ENCODE data around the gene YPEL2. TPM values are rescaled to one million over a fixed set of nuclear protein-coding genes. Genes with fewer than 3 reads are reported as not detected.

The YPEL2 gene
- total RNA-seq, 1 donor from 2014 or later = 18.9 TPM

- no peak for DNase-seq (ENCODE audit: extremely low spot score, unreplicated experiment)
- H3K4me1 Mint-ChIP-seq (ENCODE audit: unreplicated experiment) = peaks cover 52% of the 10 kb centered on the region
Observed at GRCh38 chr17:59425085-59425931, 93.9 kb downstream of the YPEL2 start.

DNA sequence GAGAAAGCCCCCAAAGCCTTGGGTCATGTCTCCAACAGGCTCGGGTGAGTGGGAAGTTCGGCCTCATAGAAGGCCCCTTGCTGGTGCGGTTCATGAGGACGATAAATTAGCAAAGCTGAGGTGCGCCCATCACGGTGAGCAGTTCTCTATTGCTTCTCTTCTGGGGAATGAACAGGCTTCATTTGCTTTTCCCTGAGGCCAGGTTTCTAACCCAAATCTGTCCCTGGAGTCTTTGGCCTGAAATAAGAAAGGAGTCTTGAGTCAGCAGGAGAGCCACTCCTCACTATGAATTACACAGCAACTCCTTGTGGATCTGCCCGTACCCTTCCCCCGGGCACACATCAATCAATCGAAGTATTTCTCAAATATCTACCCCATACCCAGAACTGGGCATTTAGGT is 94.6 kb downstream of the YPEL2 start:
- no peak for TF ChIP-seq CTCF (IDR thresholded peaks at IDR 0.05)
- Mint-ChIP-seq H3K4me3 (ENCODE audit: unreplicated experiment) (no peak overlapping the region), H3K9me3 (ENCODE audit: unreplicated experiment) (no peaks in the 10 kb centered on the region), H3K27ac (ENCODE audit: unreplicated experiment) (peak overlapping the region; percentile 87), H3K36me3 (ENCODE audit: unreplicated experiment) (no peaks in the 10 kb centered on the region), H3K27me3 (ENCODE audit: unreplicated experiment) (no peaks in the 10 kb centered on the region), H3K4me1 (ENCODE audit: unreplicated experiment) (peaks cover 52% of the 10 kb centered on the region)
- DNase-seq (ENCODE audit: extremely low spot score, unreplicated experiment) = no peak

More at GRCh38 chr17:59425085-59425931, 93.9 kb downstream of the YPEL2 start:
- H3K27ac Mint-ChIP-seq (ENCODE audit: unreplicated experiment) = peak overlapping the region; percentile 87
- H3K9me3 Mint-ChIP-seq (ENCODE audit: unreplicated experiment) = no peaks in the 10 kb centered on the region
- TF ChIP-seq CTCF (IDR thresholded peaks at IDR 0.05) = no peak
- H3K36me3 Mint-ChIP-seq (ENCODE audit: unreplicated experiment) = no peaks in the 10 kb centered on the region
- H3K27me3 Mint-ChIP-seq (ENCODE audit: unreplicated experiment) = no peaks in the 10 kb centered on the region
- no peak overlapping the region for H3K4me3 Mint-ChIP-seq (ENCODE audit: unreplicated experiment)

- DNase-seq (ENCODE audit: extremely low spot score, unreplicated experiment) = no peak
- peaks cover 5% of the 10 kb centered on the region for H3K9me3 Mint-ChIP-seq (ENCODE audit: unreplicated experiment)
- peak overlapping the region; percentile 1 for H3K4me3 Mint-ChIP-seq (ENCODE audit: unreplicated experiment)
- peak; percentile 21 for TF ChIP-seq CTCF (IDR thresholded peaks at IDR 0.05)
- H3K27ac Mint-ChIP-seq (ENCODE audit: unreplicated experiment) = peak overlapping the region; percentile 87
- H3K4me1 Mint-ChIP-seq (ENCODE audit: unreplicated experiment) = peaks cover 52% of the 10 kb centered on the region
- H3K36me3 Mint-ChIP-seq (ENCODE audit: unreplicated experiment) = no peaks in the 10 kb centered on the region
- H3K27me3 Mint-ChIP-seq (ENCODE audit: unreplicated experiment) = no peaks in the 10 kb centered on the region
Observed at GRCh38 chr17:59427425-59427921, 96.0 kb downstream of the YPEL2 start.

DNA sequence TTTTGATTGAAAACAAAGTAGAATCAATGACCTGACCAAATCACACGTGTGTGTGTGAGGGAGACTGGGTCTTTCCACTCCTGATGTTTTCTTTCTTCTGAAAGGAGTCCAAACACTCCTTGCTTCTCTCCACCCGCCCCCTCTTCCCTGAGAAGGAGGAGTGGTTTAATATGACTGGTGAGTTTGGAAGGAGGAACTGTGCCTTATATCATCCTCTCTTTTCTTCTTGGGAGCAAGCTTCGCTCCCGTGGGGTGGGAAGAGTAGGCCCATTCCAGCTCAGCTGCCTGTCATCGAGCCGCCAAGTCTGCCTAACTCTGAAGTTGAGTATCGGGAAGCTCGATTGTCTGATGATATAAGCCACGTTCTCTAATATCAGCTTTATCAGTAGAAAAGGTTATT is 96.5 kb downstream of the YPEL2 start:
- no peak for DNase-seq (ENCODE audit: extremely low spot score, unreplicated experiment)
- no peak overlapping the region for H3K4me3 Mint-ChIP-seq (ENCODE audit: unreplicated experiment)
- H3K9me3 Mint-ChIP-seq (ENCODE audit: unreplicated experiment) = peaks cover 10% of the 10 kb centered on the region
- no peak for TF ChIP-seq CTCF (IDR thresholded peaks at IDR 0.05)
- H3K4me1 Mint-ChIP-seq (ENCODE audit: unreplicated experiment) = peaks cover 50% of the 10 kb centered on the region
- no peaks in the 10 kb centered on the region for H3K36me3 Mint-ChIP-seq (ENCODE audit: unreplicated experiment)
- H3K27me3 Mint-ChIP-seq (ENCODE audit: unreplicated experiment) = no peaks in the 10 kb centered on the region
- peak overlapping the region; percentile 87 for H3K27ac Mint-ChIP-seq (ENCODE audit: unreplicated experiment)

DNA sequence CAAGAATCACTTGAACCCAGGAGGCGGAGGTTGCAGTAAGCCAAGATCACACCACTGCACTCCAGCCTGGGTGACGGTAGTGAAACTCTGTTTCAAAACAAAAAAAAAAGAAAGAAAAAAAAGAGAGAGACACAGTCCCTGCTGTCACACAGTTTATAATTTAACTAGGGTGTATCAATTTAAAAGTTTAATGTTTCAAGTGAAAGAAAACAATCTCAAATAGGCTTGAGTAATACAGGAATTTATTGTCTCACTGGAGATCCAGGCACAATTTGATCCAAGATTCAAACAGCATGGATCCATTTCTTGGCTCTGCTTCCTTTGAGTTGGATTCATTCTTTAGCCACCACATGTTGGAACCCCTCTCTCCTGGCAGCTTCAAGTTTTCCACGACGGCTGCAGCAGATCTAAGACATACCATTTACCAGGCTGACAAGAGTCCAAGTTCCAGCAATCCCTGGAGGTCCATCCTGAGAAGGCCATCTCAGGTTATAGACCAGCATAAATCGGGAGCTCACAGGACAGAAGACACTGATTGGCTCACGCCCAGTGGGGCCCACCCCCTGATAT is 97.5 kb downstream of the YPEL2 start:
- peak overlapping the region; percentile 31 for H3K27ac Mint-ChIP-seq (ENCODE audit: unreplicated experiment)
- H3K9me3 Mint-ChIP-seq (ENCODE audit: unreplicated experiment) = peaks cover 10% of the 10 kb centered on the region
- H3K36me3 Mint-ChIP-seq (ENCODE audit: unreplicated experiment) = no peaks in the 10 kb centered on the region
- TF ChIP-seq CTCF (IDR thresholded peaks at IDR 0.05) = no peak
- peaks cover 44% of the 10 kb centered on the region for H3K4me1 Mint-ChIP-seq (ENCODE audit: unreplicated experiment)
- no peaks in the 10 kb centered on the region for H3K27me3 Mint-ChIP-seq (ENCODE audit: unreplicated experiment)
- H3K4me3 Mint-ChIP-seq (ENCODE audit: unreplicated experiment) = no peak overlapping the region
- DNase-seq (ENCODE audit: extremely low spot score, unreplicated experiment) = no peak
